ENCODE data around the gene NIFK. TPM values are rescaled to one million over a fixed set of nuclear protein-coding genes. Genes with fewer than 3 reads are reported as not detected.

NIFK gene
- total RNA-seq, 1 donor from 2014 or later: 22.8 TPM

DNA sequence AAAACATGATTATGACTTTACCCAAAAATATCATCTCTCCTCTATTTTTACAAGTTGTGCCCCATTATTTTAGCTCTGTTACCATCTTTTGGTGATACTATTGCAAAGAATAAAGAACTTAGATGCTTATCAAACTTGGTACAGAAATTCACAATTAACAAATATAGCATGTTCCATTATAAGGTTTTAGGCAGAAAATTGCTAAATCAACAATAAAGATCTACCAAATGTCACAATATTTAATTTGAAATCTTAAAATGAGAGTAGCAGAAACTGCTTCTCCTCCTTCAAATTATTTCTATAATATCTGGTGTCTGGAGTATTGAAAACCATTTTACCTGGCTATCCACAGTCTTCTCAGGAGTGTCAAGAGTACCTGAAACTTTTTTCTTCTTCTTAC lies 8.7 kb downstream of the NIFK start:
- intact Hi-C loops (cut with micrococcal nuclease): no loop called here
- Histone ChIP-seq H3K4me1 (peaks cover 4% of the 10 kb centered on the region), H3K9me3 (replicated peaks) (no peaks in the 10 kb centered on the region), H3K27me3 (ENCODE audit: low read depth) (no peaks in the 10 kb centered on the region), H3K4me3 (no peak overlapping the region), H3K36me3 (peaks cover 66% of the 10 kb centered on the region), H3K27ac (replicated peaks) (peak overlapping the region; percentile 47)
- TF ChIP-seq, protein P1, sequence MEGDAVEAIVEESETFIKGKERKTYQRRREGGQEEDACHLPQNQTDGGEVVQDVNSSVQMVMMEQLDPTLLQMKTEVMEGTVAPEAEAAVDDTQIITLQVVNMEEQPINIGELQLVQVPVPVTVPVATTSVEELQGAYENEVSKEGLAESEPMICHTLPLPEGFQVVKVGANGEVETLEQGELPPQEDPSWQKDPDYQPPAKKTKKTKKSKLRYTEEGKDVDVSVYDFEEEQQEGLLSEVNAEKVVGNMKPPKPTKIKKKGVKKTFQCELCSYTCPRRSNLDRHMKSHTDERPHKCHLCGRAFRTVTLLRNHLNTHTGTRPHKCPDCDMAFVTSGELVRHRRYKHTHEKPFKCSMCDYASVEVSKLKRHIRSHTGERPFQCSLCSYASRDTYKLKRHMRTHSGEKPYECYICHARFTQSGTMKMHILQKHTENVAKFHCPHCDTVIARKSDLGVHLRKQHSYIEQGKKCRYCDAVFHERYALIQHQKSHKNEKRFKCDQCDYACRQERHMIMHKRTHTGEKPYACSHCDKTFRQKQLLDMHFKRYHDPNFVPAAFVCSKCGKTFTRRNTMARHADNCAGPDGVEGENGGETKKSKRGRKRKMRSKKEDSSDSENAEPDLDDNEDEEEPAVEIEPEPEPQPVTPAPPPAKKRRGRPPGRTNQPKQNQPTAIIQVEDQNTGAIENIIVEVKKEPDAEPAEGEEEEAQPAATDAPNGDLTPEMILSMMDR (IDR thresholded peaks at IDR 0.05; ENCODE audit: borderline replicate concordance): no peak
- DNase-seq: no peak

DNA sequence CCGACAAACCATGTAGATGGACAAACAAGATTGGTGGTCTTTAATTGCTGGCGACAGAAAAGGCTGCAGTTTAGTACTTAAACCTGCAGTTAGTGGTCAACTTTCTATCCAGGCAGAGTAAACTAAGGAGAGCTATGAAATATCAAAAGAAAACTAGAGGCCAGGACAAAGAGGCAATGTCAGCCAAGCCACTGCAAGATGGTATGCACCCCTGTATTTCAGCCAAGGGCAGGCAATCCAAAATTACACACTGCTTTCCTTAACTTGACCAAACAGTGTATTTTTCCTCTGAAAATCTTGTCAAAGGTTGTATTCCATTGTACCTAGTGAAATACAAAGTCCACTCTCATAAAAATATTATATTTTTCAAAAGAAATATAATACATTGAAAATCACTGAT lies 9.3 kb downstream of the NIFK start:
- Histone ChIP-seq H3K4me1 (peaks cover 10% of the 10 kb centered on the region), H3K36me3 (peaks cover 61% of the 10 kb centered on the region), H3K27ac (replicated peaks) (peak overlapping the region; percentile 47), H3K27me3 (ENCODE audit: low read depth) (no peaks in the 10 kb centered on the region), H3K4me3 (no peak overlapping the region), H3K9me3 (replicated peaks) (no peaks in the 10 kb centered on the region)
- intact Hi-C loops (cut with micrococcal nuclease): no loop called here
- TF ChIP-seq, protein P1 (IDR thresholded peaks at IDR 0.05; ENCODE audit: borderline replicate concordance): no peak
- no peak for DNase-seq

DNA sequence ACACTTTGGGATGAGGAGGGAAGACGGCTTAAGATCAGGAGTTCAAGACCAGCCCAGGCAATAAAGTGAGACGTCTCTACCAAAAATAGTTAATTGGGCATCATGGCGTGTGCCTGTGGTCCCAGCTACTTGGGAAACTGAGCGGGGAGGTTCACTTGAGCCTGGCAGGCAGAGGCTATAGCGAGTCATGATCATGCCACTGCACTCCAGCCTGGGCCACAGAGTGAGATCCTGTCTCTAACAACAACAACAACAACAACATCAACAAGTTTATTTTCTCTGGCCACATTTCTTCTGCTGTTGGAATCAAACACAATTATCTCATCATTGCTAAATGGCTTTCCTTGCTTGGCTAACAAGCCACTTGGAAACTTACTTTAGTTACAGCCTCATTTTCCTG lies 13.4 kb downstream of the NIFK start:
- Histone ChIP-seq H3K27ac (replicated peaks) (no peak overlapping the region), H3K4me1 (peaks cover 20% of the 10 kb centered on the region), H3K4me3 (no peak overlapping the region), H3K36me3 (peaks cover 23% of the 10 kb centered on the region), H3K27me3 (ENCODE audit: low read depth) (no peaks in the 10 kb centered on the region), H3K9me3 (replicated peaks) (no peaks in the 10 kb centered on the region)
- no peak for DNase-seq
- TF ChIP-seq, protein P1 (IDR thresholded peaks at IDR 0.05; ENCODE audit: borderline replicate concordance): no peak
- intact Hi-C loops (cut with micrococcal nuclease): no loop called here

DNA sequence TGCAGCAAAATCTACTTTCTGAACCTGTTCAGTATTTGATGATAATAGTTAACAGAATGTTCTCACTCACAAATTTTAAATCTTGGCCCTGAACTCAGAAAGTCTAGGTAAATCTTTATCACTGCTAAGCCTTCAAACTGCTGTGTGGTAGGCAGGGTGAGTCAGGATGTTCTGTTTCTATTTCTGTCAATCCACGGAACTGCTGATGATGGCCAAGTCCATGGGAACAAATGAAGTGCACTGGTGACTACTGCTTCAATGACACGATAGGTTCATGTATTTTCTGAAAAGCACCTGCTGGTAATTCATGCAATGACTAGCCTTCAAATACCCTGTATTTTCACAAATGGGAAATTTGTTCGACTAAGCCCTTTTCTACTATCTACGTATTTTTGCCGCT lies 14.2 kb downstream of the NIFK start:
- Histone ChIP-seq H3K4me1 (peaks cover 20% of the 10 kb centered on the region), H3K9me3 (replicated peaks) (no peaks in the 10 kb centered on the region), H3K27ac (replicated peaks) (no peak overlapping the region), H3K4me3 (no peak overlapping the region), H3K27me3 (ENCODE audit: low read depth) (no peaks in the 10 kb centered on the region), H3K36me3 (peaks cover 15% of the 10 kb centered on the region)
- intact Hi-C loops (cut with micrococcal nuclease): no loop called here
- TF ChIP-seq, protein P1 (IDR thresholded peaks at IDR 0.05; ENCODE audit: borderline replicate concordance): no peak
- no peak for DNase-seq

DNA sequence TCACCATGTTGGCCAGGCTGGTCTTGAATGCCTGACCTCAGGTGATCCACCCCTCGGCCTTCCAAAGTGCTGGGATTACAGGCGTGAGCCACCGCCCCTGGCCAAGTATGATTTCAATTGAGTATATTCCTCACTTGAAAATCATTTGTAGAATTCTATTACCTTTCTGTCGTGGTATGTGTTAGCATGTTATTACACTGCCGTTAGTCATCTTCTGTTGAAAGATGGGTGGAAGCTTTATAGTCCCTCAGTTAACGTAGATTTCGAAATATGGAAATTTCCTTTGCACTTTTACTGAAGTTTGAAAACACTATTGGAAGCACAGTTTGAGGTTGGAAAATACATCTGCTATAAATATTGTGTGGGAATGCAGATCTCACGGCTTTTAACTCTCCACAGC lies 14.7 kb downstream of the NIFK start:
- Histone ChIP-seq H3K4me1 (peaks cover 16% of the 10 kb centered on the region), H3K27ac (replicated peaks) (no peak overlapping the region), H3K36me3 (peaks cover 9% of the 10 kb centered on the region), H3K9me3 (replicated peaks) (no peaks in the 10 kb centered on the region), H3K4me3 (no peak overlapping the region), H3K27me3 (ENCODE audit: low read depth) (no peaks in the 10 kb centered on the region)
- TF ChIP-seq, protein P1 (IDR thresholded peaks at IDR 0.05; ENCODE audit: borderline replicate concordance): no peak
- no peak for DNase-seq
- intact Hi-C loops (cut with micrococcal nuclease): no loop called here

DNA sequence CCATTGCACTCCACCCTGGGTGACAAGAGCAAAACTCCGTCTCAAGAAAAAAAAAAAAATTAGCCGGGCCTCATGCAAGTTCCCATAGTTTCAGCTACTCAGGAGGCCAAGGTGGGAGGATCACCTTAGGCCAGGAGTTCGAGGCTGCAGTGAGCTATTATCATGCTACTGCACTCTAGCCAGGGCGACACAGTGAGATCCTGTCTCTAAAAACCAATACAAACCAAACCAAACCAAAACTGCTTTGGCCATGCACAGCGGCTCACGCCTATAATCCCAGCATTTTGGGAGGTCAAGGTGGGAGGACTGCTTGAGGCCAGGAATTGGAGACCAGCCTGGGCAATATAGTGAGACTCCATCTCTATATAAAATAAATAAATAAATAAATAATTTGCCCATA lies 19.1 kb downstream of the NIFK start:
- peaks cover 24% of the 10 kb centered on the region for H3K4me1 ChIP-seq
- TF ChIP-seq, protein P1 (IDR thresholded peaks at IDR 0.05; ENCODE audit: borderline replicate concordance): no peak

More for the DNA sequence above, 19.1 kb downstream of the NIFK start:
- intact Hi-C loops (cut with micrococcal nuclease): loop anchor here (5.0 kb wide), 1 partner anchor 315 kb away; no protein-coding TSS in a partner anchor
- no peaks in the 10 kb centered on the region for H3K36me3 ChIP-seq
- H3K4me3 ChIP-seq: no peak overlapping the region
- H3K9me3 ChIP-seq (replicated peaks): no peaks in the 10 kb centered on the region
- no peak overlapping the region for H3K27ac ChIP-seq (replicated peaks)
- H3K27me3 ChIP-seq (ENCODE audit: low read depth): no peaks in the 10 kb centered on the region
- DNase-seq: no peak
